GM18507 (cell line): Measurements from ENCODE around the gene TMEM150B.
"Not testable (repeated sequence)": the region's sequence is repeated elsewhere in the genome, so short reads cannot be mapped to it uniquely, and the experiment has no call there.

Source experiments
- DNase-seq: peaks from one replicate; pipeline ENCODE4 v3.0.0; 2011; ENCODE audit warnings: low read depth; ENCODE audit not compliant: insufficient read length; ENCODE audit errors: extremely low spot score
- FAIRE-seq: peaks from 2 replicates; lab custom pipeline; 2011; peaks lifted over from hg19 to GRCh38; lab: Jason Lieb, UNC

Gene TMEM150B

GRCh38 chr19:55340784-55341147 is 15.6 kb upstream of the TMEM150B start:
- FAIRE-seq (no peak), DNase-seq (no peak)

DNA sequence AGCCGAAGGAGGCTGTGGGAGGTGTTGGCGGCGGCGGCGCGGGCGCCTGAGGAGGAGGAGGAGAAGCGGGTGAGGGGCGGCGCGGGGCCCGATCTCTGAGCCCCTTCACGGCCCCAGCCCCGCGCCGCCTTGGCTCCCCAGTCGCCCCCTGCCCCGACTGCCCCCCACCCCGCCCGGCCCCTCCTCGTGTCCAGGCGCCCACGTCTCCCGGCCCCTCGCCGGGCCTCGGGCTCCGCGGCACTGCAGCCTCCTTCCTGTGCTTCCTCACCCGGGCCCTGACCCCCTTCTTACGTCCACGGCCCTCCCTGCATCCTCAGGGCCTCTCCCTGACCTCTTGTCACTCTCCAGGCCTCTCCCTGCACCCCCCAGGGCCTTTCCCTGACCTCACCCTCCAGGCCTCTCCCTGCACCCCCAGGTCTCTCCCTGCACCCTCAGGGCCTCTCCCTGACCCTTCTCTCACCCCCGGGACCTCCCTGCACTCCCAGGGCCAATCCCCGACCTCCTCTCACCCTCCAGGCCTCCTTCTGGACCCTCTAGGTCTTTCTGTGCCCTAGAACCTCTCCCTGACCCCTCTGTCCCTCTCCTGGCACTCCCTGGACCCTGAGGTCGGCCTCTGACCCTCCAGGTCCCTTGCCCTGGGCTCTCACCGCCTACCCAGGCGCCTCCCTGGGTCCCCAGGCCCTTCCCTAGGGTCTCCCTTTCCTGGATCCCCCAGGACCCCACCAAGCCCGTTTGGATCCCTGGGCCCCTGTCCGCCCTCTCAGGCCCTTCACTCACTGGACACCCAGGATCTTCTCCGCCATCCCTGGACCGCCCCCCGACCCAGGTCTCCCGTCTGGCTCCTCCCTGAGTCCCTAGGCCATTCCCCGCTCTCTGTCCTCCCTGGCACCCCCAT is 15.0 kb upstream of the TMEM150B start:
- DNase-seq = no peak
- FAIRE-seq = no peak

- FAIRE-seq (peak; percentile 100), DNase-seq (peak; percentile 98)
Observed at GRCh38 chr19:55339105-55339888, 14.2 kb upstream of the TMEM150B start, which contains the start of gene KMT5C. Gene KMT5C (plus strand): TSS chr19:55339876. CDS start chr19:55341937, 2,061 bp downstream.

DNA sequence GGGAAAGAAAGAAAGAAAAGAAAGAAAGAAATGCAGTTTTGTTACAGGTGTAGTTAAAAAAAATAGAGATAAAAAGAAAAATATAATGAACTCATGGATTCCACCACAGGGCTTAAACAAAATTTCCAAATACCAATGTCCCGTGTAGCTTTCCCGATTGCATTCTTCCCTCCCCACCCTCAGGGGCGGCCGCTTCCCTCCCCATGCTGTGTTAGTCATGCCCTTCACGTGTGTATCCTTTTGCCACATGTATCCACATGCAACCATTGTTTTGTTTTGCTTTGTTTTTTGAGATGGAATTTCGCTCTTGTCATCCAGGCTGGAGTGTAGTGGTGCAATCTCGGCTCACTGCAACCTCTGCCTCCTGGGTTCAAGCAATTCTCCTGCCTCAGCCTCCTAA is 11.0 kb upstream of the TMEM150B start:
- no peak for FAIRE-seq
- no peak for DNase-seq

- DNase-seq = no peak
- FAIRE-seq = no peak
Observed at GRCh38 chr19:55333870-55334269, 8.7 kb upstream of the TMEM150B start.

DNA sequence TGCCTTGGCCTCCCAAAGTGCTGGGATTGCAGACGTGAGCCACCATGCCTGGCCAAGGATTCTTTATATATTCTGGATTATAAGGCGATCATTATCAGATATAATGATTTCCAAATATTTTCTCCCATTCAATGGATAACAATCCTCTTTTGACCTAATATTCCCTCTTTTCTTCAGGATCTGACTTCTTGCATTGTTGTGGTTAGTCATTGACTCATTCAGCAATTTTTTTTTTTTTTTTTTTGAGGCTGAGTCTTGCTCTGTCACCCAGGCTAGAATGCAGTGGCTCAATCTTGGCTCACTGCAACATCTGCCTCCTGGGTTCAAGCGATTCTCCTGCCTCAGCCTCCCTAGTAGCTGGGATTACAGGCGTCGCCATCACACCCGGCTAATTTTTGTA is 4.7 kb upstream of the TMEM150B start:
- DNase-seq, FAIRE-seq: not testable (repeated sequence)

DNA sequence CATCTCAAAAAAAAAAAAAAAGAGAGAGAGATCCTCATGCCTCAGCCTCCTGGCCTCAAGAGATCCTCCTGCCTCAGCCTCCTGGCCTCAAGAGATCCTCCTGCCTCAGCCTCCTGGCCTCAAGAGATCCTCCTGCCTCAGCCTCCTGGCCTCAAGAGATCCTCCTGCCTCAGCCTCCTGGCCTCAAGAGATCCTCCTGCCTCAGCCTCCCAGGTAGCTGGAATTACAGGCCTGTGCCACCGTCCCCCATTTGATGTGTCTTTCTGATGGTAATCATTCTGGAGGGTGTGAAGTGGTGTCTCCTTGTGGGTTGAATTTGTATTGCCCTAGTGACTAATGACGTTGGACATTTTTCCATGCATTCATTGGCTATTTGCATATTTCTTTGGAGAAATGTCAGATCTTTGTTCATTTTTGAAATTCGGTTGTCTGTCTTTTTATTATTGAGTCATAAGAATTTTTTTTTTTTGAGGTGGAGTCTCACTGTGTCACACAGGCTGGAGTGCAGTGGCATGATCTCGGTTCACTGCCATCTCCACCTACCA is 3.7 kb upstream of the TMEM150B start:
- not testable (repeated sequence) for DNase-seq, FAIRE-seq

DNA sequence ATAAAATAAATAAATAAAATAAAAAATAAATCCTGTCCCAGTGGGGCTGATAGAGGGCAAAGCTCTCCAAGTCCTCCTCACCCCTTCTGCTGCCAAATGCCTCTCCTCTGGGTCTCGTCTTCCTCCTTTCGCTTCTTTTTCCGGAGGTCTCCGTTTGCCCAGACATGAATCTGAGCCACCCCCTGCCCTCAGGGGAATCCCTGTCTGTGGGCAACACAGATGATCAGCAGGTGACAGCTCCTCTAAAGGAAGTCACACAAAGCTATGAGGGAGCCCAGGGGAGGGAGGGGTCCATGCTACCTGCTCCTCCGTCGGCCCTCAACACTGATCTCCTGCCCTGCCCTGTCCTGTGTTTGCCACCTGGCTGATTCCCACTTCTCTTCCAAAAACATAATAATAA is 479 bp downstream of the TMEM150B start:
- no peak for FAIRE-seq
- DNase-seq = no peak

DNA sequence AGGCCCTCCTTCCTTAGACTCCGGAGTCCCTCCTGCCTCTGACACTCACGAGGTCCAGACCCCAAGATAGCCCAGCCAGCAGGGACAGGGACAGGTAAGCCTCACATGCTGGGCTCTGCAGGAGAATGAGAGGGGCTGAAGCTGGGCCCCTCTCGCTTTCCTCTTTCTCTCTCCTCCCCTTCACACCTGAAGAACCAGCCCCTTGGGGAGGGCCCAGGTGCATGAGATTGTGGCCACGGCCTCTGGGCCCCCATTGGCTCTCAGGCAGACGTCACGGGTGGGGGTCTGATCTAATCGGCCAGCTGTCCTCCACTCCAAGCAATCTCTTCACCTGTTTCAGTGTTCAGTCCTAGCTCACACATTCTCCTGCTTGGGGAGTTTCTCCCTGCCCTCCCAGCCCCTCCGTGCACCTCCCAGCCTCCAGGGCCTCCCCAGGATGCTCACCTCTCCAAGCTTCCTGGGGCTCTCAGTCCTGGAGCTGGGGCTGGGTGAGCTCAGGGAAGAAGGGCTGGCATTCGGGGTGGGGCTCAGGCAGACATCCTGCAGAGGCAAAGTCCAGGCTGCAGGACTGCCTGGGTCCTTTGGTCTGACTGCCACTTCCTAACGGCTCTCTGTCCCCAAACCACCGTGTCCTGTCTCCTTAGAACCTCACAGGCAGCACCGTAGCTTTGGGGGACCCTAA is 2.8 kb downstream of the TMEM150B start:
- no peak for DNase-seq
- no peak for FAIRE-seq

GRCh38 chr19:55321466-55322137 is 3.5 kb downstream of the TMEM150B start:
- DNase-seq = no peak
- no peak for FAIRE-seq

GRCh38 chr19:55320844-55321419 is 4.2 kb downstream of the TMEM150B start:
- FAIRE-seq (no peak), DNase-seq (no peak)

DNA sequence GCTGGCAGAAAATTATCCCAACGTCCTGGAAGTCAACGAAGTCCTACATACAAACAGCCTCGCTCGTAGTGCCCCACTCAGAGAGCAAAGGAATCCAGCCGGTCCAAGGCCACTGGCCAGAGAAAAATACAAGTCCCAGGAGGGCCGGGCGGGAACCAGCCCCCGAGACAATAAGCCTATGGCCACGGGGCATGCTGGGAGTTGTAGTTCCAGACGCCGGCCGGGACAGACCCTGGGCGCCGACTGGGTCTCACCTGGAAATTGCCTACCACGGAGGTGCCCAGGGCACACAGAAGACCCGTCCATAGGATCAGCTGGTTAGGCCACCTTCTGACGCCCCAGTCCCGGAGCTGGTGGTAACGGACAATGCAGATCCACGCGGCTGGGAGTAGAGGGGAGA is 5.4 kb downstream of the TMEM150B start:
- no peak for FAIRE-seq

GRCh38 chr19:55316646-55317045 is 8.5 kb downstream of the TMEM150B start:
- no peak for FAIRE-seq
- no peak for DNase-seq

More for the DNA sequence above, 5.4 kb downstream of the TMEM150B start:
- DNase-seq = no peak

GRCh38 chr19:55315956-55316525 is 9.1 kb downstream of the TMEM150B start:
- no peak for FAIRE-seq
- no peak for DNase-seq

DNA sequence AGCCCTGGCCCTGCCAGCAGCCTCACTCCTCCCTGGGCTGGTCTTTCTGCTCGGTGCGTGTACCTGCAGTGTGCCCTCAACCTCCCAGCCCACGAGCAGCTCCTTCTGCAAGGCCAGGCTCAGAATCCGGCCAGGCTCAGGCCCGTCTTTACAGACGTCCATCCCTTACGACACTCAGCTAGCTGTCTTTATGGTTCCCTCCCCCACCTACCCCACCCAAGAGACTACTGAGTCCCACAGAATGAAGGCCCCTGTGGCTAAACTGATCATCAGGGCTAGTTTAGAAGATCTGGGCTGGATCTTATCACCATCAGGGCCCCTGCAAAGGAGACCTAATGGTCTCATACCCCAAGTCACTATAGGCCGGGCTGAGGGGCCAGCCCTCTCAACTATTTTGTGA is 10.7 kb downstream of the TMEM150B start:
- FAIRE-seq = no peak

GRCh38 chr19:55312621-55313512 is 12.3 kb downstream of the TMEM150B start:
- no peak for DNase-seq
- no peak for FAIRE-seq

More for the DNA sequence above, 10.7 kb downstream of the TMEM150B start:
- no peak for DNase-seq

DNA sequence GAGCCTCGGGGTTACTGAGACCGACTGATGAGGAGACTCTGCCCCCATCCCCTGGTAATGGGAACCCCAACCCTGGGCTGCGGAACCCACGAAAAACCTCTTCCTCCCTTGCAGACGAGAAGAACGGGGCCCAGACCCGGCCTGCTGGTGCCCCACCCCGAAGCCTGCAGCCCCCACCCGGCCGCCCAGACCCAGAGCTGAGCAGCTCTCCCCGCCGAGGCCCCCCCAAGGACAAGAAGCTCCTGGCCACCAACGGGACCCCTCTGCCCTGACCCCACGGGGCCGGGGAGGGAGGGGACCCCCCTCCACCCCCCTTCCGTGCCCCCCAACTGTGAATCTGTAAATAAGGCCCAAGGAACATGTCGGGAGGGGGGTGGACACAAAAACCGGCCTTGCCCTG is 13.3 kb downstream of the TMEM150B start:
- FAIRE-seq = no peak
- DNase-seq = no peak

DNA sequence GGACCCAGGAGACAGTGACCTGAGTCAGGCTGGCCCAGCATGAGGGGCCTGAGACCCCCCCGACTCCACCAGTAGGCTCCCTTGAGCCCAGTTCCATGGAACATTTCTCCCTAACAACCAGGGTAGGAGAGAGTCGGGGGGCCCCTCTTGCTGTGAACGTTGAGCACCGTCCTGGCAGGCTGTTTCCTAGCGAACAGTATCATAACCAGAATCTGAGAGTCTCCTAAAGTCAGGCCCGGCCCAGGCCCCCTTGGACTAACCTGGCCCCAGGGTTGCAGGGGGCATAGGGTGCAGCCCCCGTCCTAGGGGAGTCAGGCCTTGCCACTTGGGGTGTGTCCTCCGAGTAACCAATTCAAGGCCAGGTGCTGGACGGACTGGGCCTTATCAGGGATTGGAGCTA is 13.7 kb downstream of the TMEM150B start:
- FAIRE-seq = no peak
- DNase-seq = no peak
